Activated gamma-delta T cell treated with Interleukin-2 at 50 U/mL for 16 hours (primary cell): ENCODE measurements around the gene CDHR3.
A peak's percentile ranks its signal among the peaks of the same experiment; 100 is the strongest.

ENCODE experiments used
- DNase-seq: peaks from one replicate; pipeline ENCODE4 v3.0.0-alpha.2; 2020

Gene CDHR3

DNA sequence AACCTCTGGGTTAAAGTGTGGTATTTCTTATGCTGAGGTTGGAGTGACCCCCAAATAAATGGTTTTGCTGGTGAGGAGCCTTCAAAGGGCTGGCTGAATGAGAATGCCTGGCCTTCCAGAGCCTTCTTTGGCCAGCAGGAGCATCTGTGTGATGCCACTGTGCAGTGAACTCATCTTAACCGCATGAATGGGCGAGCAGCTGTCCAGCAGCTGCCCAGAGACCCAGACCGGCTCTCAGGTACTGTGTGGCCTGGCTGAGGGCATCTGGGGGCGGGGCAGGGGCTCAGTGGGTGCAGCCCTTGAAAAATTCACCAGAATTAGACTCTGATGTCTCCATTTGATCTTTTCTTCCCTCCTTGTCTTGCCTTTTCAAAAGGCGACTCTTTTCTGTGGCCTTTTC lies 90.0 kb downstream of the CDHR3 start:
- no peak for DNase-seq

DNA sequence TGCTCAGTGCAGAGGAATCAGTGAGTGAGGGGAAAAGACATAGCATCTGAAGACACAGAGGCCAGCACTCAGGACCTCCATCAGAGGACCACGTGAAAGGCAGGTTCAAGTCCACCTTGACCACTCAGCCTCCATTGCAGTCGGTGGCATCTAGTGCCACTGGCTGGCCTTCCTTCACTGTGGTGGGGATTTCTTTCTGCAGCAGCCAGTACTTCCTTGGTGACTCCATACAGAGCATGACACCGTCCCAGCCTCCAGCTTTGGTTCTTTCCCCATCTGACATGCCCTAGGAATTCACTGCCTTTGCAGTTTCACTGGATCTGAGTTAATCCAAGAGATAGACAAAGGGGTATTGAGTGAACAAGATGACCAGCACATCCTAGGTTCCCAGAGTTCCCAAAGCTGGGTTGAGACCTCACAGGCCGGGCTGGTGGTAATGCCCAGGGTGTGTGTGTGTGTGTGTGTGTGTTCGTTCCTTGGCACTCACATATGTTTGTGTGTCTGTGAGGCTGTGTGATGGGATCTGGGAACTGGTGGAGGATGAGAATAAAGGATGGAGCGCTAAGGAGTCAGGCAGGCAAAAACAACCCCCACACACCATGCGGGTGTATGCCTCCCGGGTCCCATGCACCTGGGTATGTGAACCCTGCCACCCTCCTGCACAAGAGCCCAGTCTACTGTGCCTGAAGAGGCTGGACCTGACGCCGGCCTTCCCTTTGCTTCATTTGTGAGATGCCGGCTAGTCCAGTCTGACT lies 91.3 kb downstream of the CDHR3 start:
- DNase-seq = no peak

DNA sequence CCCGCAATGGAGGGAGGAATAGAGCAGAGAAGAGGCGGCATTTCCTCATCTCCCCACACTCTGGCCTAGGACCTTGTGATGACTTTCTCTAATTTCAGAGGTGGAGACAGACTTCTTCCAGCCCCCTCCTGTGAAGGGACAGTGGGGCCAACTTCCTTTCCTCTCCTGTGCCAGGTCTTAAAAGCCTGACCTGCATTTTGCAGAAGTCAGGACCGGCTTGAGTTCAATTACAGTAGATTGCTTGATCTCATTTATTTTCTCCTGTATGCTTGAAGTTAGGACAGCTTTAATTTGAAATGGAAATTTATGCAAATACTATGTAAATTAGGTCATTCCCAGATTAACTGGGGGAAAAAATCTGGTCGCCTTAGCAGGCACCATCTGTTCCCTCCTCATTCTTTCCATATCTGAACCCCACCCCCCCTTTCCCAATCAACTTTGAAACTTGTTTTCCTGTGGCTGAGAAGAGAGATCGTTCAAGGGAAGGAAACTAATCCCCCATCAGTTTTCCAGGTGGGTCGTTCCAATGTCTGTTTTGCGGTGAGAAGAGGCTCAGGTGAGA lies 92.0 kb downstream of the CDHR3 start:
- no peak for DNase-seq

DNA sequence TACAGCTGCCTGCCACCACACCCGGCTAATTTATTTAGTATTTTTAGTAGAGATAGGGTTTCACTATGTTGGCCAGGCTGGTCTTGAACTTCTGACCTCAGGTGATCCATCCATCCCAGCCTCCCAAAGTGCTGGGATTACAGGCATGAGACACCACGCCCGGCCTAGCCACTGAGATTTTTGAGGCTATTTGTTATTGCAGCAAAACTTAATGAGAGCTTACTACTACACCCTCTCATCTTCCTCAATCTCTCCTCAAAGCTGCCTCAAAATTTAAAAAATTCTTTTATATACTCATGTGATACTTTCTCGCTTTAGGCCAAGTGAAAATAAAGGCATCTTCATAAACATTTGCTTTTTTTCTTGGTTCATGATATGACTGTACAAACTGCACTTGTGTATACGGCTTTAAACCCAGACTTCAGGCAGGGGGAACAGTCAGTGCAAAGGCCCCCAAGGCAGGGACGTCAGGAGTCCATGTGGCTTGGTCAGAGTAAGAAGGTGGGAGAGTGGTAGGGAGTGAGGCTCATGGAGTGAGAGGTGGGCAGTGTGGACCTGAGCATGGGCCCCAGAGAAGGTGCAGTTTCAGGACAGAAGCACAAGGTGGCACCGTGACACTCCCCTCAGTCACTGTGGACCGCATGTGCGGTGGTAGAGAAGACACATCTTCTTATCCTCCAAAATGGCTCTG lies 93.6 kb downstream of the CDHR3 start:
- DNase-seq = peak; percentile 63

DNA sequence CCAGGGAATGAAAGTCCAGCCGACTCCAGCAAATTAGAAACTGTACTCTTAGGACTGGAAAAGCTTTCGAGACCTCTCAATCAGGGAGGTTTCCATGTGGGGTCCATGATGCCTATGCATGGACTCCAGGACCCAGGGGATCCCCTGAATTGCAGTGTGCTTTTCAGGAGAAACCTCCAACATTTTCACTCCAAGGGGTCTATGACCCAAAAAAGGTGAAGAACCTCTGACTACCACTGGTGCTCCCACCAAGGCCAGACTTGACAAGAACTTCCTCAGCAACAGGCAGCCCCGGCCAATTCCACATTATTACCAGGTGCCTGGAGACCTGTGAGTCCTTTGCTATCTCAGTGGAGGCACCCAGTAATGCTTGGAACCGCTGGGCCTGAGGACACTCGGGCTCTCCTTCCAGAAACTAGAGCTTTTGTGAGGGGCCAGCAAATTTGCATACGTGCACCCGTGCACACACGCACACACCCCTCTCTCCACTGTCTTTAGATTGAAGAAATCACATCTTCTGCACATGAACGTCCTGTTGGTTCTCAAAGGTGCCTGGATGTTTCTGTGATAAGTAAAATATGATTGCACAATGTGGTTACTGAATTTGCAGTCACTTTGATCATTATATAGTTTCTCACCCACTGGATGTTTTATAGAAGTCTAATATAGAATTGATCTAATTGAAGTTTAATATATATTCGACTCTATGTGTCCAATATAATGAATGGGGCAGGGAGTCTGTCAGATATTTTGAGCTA lies 94.3 kb downstream of the CDHR3 start:
- DNase-seq = no peak

DNA sequence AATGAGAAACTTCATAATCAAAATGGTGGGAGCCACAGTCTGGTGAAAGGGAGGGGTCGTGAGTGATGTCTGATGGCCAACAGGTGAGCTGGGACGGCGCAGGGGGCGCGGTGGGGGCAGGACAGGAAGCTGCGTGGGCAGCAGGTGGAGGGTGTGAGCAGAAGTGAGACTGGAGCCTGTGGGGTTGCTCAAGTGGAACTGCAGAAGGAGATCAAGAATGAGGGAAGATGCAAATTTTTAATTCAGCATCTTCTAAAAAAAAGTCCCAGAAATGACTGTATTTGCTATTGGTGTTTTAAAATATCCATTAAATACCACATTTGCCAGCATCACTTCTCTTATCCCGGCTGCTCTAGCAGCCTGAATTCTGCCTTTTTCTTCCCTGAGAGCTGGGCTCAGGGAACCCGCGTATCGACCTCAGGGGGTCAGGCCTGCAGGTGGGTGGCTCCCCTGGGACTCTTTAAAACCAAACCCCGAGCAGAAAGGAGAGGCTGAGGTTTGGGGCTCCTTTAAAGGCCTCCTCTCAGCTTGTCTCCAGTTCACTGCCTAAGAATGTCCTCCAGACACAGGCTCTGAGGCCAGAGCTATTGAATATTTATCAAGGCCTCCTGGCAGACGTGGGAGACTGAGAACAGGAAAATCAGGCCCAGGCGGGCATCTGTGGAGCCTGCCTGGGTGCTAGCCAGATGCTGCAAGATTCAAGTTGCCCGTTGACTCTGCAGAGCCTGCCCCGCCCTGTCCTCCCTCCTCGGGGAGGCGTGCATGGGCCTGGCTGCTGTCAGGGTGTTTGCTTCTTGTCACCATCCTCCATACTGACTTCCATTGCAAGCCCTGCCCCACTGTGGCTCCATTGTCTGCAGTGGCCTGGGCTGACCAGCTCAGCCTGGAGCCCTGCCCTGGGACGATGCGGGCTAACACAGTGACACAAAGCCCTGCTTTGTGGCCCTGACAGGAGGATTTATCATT lies 95.2 kb downstream of the CDHR3 start:
- no peak for DNase-seq

DNA sequence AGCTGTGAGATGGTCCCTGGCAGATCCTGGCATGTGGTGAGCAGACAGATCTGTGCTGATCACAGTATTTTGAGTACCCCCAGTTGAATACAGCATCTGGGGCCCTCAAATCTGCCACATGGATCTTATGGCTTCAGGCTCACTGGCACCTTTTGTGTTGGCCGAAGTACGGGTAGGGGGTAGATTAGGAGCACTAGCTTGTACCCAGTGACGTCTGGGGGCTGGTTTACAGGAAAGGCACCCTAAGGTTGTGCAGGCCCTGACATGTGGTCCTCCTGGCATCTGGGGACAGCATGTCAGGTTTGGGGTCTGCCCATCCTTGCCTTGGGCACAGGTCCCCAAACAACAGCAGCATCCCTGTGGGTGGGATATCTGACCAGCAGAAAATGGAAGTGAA lies 95.9 kb downstream of the CDHR3 start:
- DNase-seq = no peak

DNA sequence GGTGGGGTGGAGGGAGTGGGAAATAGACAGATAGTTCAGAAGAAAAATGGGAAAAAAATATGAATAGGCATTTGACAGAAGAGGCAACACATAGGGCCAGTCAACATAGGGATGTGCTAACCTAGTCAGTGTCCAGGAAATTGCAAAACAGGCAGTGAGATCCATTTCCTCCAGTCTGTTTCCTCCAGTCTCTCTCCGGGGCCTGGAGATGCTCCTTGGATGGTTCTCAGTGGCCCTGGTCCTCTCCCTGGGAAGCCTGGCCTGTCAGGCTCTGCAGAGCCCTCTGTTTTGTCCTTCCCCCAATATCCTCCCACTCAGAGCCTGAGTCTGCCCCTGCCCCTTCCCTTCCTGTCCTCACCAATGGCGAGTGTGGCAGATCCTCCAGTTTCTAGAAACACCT lies 96.5 kb downstream of the CDHR3 start:
- no peak for DNase-seq

DNA sequence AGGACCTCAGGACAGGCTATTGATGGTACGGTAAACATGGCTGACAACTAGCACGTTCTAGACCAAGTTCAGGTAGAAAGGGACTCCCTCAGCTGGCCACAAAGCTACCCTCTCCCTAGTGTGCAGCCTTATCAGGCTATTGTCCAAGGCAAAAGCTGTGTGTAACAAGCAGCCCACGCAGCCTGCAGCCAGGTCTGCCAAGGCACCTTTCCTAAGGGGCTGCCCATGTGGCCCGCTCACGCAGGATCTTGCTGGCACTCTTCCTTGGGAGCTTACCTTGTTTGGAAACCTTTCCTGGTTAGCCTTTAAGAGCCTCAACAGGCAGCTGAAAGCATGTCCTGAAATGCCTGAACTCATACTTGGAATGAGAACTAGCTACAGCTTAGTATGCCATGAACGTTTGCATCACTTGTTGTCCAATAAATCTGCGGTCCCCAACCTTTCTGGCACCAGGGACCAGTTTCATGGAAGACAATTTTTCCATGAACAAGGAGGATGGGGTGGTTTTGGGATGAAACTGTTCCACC lies 97.4 kb downstream of the CDHR3 start:
- DNase-seq = no peak

DNA sequence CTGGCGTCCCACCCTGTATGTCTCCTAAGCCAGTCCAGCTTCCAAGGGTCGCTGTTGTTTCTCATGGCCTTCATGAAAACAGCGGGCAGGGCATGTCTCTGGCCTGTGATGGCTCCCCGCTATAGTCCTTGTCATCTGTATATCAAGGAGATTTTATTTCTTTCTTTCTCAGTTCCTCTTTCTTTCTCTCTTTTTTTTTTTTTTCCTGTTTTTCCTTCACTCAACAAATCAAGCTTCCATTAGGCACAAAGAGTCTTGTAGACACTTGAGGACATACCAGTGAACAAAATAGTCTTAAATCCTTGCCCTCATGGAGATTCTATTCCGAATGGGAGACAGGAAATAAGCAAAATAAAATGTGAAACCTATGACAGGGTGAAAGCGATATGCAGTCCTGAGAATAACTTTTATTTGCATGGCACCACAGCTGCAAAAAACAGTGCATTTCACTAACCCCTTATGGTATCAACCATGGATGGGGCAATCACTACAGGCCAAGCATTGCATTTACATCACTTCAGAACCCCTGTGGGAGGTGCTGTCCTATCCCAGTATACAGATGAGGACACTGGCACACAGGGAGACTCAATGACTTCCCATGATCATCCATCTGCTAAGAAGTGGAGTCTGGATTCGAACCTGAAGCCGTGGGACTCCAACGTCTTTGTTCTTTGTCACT lies 98.4 kb downstream of the CDHR3 start:
- no peak for DNase-seq

DNA sequence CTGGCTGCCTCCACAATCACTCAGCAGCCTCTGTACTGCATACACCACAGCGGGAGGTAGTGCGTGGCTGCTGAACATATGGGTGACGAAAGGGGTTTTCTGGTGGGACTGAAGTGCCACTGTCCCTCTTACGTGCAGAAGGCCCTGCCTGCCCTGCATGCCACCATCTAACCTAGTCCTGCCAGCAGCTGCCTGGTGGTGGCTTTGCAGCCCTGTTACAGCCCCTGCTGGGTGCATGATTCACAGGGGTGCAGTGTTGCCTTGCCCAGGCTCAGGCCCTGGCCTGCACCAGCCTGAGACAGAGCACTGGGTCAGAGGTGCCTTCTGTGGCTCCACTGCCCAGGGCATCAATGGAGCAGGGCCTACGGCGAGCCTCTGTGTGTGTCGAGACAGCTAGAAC lies 98.9 kb downstream of the CDHR3 start:
- no peak for DNase-seq

DNA sequence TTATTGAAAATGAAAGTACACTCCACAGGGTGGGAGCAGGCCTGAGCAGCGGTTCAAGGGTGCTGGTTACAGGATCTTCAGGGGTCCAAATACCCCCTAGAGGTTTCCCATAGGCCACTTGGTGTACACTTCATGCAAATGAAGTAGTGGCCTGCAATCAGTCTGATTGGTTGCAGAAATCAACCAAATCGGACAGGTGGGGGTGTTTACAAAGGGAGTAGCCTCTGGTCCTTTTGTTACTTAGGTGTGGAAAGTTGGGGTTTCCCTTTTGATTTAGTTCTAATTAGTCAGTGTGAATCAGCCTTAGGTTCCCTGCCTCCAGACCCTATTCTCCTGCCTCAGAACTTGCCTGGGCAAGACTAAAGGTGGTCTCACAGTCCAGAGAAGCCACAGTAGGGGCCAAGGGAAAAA lies 99.5 kb downstream of the CDHR3 start:
- DNase-seq = no peak

DNA sequence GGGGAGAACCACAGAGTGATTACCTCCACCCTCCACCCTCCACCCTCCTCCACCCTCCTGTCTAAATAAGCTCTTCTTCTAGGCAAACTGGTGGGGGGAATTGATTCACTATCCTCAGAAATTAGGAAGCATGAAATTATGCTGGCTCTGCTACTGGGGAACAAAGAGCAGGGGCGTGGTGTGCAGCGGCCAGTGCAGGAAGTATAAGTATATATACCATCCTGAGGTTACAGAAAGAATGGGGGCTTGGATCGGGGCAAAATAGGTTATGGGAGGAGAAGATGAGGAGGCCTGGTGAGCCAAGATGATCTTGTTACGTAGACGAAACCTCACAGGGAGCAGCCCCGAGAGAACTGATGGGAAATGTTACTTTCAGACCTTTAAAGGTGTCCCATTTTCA lies 100.0 kb downstream of the CDHR3 start:
- DNase-seq = no peak

DNA sequence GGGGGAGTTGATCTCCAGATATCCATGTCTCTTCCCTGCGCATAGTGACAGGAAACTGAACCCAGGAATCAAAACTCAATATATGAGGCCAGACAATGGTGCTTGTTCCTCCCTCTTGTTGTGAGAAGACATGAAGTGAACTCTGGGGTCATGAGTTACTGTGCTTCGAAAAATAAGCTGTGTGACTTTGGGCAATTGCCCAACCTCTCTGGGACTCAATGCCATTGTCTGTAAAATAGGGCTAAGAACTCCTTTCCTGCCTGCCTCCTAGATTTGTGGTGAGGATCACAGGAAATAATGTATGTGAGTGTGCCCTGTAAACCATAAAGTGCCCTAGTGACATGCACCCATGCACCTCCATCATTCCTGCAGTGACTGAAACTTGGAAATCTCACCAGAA lies 100.6 kb downstream of the CDHR3 start:
- DNase-seq = no peak

DNA sequence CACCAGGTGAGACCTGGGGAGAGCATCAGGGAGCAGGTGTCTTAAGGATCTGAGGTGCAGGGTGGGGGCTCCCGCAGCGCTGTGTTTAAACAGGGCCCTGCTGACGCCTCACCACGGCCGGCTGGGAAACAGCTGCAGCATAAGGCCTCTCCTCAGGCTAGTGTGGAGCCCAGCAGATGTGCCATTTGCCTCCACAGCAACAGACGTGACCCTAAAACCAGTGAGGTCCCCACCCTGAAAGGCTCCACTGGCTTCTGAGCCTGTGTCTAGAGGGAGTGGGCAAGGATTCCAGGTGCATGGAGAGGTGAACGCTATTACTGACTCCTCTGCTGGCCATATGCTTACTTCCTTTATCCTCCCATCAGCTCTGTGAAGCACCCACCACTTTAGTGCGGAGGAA lies 101.3 kb downstream of the CDHR3 start:
- no peak for DNase-seq

DNA sequence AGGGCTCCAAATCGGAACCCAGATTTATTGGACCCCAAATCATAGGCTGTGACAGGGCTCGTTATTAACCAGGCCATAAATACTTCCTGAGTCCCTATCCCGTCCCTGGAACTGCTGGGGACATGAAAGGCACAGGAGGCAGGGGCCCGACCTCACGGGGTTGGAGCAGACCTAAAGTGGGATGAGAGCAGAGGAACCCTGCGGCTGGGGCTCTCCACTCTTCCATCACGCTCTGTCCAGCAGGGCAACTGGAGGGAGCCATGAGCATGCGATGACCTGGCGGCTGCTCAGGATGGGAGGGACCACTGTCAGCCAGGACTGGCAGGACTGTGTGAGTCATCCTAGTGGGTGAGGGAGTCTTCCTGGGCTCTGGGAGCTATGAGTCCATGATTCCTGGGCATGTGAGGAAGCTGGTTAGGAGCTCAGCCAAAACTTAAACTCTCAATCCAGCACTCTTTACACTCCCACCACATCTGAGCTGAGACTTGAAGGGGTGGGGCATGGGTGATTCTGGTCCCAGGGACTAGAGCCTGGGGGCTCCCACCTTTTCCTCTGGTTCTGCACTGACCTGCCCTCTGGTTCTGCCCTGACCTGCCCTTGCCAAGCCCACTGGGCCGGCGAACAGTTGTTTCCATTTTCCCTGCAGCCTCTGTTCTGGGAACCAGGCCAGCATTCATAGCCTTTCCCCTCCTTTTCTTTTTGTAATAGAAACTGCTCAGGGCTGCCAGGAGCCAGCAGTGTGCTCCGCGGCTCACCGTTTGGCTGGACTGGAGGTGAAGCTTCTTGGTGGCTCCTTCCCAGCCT lies 101.9 kb downstream of the CDHR3 start:
- no peak for DNase-seq

DNA sequence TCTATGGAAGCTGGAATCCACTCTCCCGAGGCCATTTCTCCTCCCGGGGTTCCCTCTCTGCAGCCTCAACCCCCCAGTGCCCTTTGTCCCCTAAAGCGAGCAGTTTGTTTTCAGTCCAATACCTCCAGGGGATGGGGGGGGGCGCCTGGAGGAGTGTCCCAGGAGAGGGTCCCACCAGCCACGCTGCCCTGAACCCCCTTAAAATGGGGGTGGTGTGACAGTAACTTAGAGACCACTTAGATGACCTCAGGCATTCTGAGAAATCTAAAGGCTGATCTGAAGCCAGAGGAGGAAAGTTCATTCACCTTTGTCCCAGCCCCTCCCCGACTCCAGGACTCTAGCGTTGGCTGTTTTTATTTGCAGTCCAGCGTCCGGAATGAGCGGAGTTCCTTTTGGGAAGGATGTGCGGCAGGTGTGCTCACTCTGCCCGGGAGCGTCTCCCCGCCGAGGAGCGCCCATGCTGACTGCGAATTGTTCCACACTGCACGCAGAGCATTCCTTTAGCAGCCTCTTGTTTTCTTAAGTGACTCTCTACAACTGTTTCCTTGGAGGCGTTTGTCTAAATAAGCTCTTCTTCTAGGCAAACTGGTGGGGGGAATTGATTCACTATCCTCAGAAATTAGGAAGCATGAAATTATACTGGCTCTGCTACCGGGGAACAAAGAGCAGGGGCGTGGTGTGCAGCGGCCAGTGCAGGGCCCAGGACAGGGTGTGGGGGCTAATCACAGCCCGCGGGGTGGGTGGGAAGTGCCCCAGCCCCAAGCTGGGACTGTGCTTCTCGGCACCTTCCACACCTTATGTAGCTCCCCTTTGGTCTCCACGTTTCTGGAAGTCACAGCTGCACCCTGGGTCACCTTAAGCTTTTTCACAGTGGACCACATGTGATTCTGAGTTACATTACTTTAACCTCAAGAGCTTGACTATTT lies 102.8 kb downstream of the CDHR3 start:
- no peak for DNase-seq

DNA sequence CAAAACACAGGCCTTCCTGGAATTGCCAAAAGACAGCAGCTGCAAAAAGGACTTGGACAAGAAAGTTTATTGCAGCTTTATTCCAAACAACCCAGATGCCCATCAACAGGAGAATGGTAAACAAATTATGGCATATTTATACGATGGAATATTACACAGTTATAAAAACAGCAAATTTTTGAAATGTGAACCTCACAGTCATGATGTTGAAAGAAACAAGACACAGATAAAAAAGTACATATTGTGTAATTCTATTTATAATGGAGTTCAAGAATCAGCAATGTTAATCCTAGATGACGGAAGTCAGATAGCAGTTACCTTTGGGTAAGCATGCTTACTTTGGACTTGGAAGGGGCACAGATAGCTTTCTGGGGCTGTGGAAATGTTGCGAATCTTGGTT lies 104.6 kb downstream of the CDHR3 start:
- no peak for DNase-seq

DNA sequence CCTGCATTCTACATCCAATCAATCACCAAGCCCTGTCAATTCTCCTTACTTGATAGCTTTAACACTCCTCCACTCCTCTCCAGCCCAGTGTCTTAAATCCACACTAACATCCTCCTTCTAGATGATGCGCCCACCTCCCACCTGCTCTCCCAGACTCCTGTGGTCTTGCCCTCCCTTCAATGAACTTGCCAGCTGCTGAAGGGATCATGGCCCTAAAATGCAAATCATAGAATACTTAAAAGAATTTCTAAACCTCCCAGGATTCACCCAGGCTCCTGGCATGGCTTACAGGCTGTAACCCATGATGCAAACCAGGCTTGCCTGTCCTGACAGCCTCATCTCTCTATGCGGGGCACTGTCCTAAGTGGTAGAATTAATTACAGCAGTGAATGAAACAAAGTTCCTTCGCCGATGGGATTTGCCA lies 105.5 kb downstream of the CDHR3 start:
- DNase-seq = no peak

DNA sequence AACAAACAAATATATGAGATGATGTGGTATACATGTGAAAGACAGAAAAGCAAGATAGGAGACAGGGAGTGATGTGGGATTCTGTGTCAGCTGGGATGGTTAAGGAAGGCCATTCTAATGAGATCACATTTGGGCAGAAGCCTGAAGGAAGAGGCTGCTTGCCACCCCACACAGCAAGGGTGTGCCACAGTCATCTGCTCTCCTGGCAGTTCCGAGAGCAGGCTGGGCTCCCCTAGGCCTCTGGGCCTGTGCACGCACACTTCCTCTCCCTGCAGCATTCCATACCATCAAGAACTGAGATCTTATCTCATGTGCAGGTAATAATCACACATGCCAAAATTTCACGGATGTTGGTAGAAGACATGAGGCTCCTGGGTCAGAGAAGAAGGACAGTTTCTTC lies 105.9 kb downstream of the CDHR3 start:
- DNase-seq = no peak
